ENCODE results near the gene EDC3.

EDC3 gene

DNA sequence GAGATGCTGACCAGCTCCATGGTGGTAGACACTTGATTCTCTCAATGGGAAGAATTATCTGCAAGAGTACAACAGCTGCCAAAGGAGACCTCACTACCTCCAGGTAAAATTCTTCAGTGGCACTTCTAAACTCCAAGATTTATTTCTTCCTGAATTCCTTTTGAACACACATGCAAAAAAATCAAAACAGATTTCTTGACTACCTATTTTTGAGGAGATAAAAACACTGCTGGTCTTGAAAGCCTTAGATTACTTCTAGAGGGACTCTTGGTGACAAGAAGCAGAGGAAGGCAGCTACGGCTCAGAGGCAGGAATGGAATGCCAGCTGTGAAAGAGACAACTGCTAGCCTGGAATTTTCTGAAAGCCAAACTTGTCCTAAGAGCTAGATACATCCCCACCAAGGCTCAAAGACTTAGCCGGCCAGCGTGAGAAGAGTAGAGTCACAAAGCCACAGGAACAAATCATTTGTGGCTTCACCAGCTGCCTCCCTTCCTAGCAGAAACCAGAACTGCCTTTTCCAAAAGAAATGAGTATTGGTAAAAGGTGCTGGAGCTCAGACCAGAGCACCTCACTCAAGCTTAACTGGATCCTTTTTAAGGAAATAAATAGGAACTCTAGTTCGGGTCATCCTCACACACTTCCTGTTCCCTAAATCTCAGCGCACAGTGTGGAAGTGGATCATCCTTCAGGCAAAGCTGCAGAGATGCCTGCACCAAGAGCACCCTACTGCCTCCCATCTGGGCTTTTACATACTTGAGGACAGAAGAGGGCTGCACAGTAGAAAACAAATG is 47.6 kb downstream of the EDC3 start:
- no peak for DNase-seq (ENCODE audit: insufficient read length, low spot score)
- no peak for FAIRE-seq
- TF ChIP-seq, protein P1, sequence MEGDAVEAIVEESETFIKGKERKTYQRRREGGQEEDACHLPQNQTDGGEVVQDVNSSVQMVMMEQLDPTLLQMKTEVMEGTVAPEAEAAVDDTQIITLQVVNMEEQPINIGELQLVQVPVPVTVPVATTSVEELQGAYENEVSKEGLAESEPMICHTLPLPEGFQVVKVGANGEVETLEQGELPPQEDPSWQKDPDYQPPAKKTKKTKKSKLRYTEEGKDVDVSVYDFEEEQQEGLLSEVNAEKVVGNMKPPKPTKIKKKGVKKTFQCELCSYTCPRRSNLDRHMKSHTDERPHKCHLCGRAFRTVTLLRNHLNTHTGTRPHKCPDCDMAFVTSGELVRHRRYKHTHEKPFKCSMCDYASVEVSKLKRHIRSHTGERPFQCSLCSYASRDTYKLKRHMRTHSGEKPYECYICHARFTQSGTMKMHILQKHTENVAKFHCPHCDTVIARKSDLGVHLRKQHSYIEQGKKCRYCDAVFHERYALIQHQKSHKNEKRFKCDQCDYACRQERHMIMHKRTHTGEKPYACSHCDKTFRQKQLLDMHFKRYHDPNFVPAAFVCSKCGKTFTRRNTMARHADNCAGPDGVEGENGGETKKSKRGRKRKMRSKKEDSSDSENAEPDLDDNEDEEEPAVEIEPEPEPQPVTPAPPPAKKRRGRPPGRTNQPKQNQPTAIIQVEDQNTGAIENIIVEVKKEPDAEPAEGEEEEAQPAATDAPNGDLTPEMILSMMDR (IDR thresholded peaks at IDR 0.05; ENCODE audit: insufficient read depth, missing control alignments), result no peak

DNA sequence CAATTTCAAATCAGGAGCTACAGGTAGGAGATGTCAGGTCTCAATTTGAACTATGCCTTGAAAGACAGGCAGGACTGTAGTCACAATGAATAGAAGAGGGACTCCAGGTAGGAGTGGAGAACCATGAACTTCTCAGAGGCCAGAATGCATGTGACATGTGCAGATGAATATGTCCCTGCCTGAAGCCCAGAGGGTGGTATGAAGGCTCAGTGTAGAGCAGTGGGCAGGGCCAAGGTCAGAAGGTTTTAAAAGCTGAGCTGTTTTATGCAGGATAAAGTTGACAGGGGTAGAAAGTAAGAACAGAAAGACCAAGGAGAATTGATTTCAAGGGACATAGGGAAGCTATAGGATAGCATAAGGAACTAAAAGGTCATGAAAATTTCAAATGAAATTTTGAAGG is 49.3 kb downstream of the EDC3 start:
- TF ChIP-seq, protein P1 (IDR thresholded peaks at IDR 0.05; ENCODE audit: insufficient read depth, missing control alignments), result no peak
- no peak for DNase-seq (ENCODE audit: insufficient read length, low spot score)
- FAIRE-seq, result no peak

GRCh38 chr15:74643665-74644204 is 52.1 kb downstream of the EDC3 start:
- TF ChIP-seq, protein P1 (IDR thresholded peaks at IDR 0.05; ENCODE audit: insufficient read depth, missing control alignments), result no peak
- FAIRE-seq, result no peak

DNA sequence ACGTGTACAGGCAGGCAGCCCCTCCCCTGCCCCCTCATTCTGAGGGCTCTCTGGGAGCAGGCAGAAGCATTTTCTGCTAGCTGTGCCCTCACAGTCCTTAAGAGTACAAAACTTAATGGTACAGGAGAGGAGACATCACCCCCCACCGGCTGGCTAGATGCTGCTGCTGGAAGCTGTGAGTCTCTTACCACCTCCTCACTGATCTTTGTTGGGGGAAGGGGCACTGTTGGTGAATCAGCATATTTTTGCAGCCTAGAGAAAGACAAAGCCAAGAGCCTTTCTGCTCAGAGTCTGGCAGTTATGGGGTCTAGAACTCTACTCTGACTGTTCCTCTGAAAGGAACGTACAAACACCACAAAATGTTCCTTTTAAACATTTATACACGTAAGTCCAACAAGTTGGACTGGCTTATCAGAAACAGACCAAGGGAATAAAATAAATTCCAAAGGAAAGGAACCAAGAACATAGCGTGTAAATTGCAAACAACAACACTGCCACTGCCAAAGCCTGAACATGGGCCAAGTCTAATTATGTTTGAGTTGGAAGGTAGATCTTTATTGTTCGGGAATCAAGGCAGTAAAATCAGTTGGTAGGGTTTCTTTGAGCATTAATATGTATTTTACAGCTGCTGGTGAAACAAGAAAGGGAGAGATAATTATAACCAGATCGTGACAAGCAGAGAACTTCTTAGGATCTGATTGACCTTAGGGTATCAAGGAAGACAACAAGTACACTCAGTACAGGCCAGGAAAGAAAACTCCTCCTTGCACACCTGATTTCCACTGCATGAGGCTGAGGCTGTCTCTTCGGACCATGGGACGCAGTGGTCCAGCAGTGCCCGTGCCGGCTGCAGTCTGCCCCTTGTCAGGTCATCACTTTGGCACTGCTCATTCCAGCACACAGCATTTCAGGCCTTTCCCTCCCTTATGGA is 52.8 kb downstream of the EDC3 start:
- TF ChIP-seq, protein P1 (IDR thresholded peaks at IDR 0.05; ENCODE audit: insufficient read depth, missing control alignments), result no peak
- FAIRE-seq (no peak), DNase-seq (ENCODE audit: insufficient read length, low spot score) (no peak)

More at GRCh38 chr15:74643665-74644204, 52.1 kb downstream of the EDC3 start:
- DNase-seq (ENCODE audit: insufficient read length, low spot score), result no peak

- DNase-seq (ENCODE audit: insufficient read length, low spot score) (no peak), FAIRE-seq (no peak)
- TF ChIP-seq, protein P1 (IDR thresholded peaks at IDR 0.05; ENCODE audit: insufficient read depth, missing control alignments), result no peak
These were observed 53.5 kb downstream of the EDC3 start for GRCh38 chr15:74642348-74642733.

- TF ChIP-seq, protein P1 (IDR thresholded peaks at IDR 0.05; ENCODE audit: insufficient read depth, missing control alignments), result no peak
- FAIRE-seq (no peak), DNase-seq (ENCODE audit: insufficient read length, low spot score) (no peak)
These were observed 54.7 kb downstream of the EDC3 start for GRCh38 chr15:74641151-74641550.

Data from D721Med (cell line).